CD4-positive, alpha-beta T cell treated with Interleukin-15 for 1 hour (primary cell): ENCODE results near the gene B4GALT2.

ENCODE experiments used
- DNase-seq: peaks from one replicate; pipeline ENCODE4 v3.0.0-alpha.2; 2020

The B4GALT2 gene

DNA sequence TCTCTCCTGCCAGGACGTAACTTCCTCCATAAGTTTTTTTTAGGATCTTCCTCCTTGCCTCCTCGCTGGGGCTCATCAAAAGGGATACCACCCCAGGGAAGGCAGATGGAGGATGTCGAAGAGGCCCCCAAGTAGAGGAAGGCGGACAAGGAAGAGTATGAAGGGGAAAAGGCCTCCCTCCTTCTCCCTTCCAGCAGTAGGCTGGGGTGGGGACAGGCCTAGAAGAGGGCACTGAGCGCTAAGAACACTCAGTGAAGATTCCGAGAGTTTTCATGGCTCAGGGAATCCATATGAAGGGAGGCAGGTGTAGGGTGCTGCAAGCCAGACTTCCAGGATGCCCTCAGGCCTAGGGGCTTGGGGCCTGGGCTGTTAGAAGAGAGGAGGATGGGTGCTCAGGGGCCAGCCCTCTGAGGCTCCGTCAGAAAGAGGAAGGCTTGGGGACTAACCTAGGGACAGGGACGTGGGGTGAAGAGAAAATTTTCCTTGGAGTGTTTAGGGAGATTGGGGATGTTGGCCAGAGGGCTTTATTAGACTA is 54.1 kb downstream of the B4GALT2 start:
- no peak for DNase-seq

DNA sequence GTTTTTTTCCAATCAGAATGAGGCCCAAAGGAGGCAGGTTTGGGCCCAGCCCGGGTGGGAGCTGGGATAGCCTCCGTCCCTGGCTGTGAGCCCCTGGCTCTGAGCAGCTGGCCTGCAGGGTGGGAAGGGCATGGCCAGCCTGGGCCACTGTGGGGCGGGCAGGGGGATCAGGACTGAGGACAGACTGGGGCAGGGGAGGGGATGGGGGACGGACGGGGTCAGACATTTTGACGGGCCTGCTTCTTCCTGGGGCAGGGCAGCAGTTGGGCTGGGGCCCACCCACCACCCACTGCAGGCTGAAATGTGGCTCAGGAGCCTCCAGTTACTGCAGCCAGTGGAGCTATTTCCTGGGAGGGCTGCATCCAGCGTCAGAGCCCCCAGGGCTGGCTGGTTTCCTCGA is 54.7 kb downstream of the B4GALT2 start:
- no peak for DNase-seq

DNA sequence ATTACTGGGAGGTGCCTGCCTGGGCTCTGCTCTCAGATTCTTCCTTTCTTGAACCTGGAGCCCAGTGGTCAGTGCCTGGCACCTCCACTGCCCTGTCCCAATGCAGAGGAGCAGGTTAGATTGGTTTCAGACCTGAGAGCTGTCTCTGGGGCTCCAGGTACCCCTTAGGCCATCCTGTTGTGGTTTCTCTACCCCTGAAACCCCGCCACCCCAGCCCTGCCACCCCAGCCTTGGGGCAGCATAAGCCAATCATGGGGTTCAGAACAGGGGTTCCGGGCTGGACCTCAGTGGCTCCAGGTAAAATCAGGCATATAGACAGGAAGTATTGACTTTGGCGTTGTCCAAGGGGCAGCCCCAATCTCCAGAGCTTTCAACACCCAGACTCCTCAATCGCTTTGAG is 55.4 kb downstream of the B4GALT2 start:
- DNase-seq = no peak

DNA sequence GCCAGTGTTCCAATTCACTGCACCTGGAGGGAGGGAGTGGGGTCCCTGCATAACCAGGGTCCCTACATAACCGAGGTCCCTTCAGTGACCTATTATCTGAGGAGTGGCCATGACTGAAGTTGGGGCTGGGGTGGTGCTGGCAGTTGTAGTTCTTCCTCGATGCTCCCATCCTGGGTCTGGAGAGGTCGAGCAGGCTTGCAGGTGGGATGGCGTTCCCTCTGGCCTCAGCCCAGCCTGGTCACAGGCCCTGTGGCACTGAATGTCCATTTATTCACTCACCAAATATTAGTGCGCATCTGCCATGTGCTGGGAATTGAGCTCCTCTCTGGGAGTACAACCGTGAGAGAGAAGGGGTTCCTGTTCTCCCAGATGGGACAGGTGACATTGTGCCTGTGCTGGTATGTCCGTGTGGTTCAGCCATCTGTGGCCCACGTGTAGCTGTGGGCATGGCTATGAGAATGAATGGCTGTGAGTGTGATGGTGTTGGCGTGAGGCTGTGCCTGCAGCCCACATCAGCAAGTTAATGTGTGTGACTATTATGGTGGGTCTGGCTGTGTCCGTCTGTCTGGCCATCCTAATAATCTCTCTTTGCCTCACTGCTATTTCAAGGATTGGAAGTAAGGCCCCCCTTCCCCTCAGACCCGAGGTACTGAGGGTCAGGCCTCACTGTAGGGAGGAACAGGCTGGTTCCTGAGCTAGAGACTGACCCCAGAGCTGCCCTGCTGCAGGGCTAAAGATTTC is 56.1 kb downstream of the B4GALT2 start:
- no peak for DNase-seq

DNA sequence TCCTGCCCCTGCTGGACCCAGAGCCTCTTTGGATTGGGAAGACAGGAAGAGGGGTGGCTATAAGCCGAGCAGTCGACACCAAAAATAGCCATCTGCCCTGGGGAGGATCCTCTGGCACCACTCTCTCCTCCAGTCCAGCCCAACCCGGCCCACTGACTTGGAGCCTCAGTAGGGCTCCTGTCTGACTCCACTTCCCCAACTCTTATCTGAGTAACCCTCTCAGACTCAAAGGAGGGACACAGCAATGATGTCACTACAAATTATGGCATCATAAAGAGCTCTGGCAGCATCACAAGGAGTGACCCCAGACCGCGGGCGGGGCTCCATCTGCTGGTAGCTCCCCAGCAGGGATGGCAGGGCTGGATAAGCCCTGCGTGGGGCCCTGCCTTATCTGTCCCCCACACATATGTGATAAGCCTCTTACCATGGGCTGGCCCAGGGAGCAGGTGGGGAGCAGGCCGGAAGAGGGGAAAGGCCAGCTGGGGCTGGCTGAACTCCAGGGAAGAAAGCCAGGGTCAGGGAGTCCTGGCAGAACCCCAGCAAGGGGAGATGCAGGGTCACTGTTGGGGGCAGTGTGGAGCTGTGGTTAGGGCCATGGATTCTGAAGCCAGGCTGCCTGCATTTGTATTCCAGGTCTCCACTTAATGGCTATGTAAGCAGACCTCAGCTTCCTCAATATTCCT is 56.9 kb downstream of the B4GALT2 start:
- DNase-seq = no peak

DNA sequence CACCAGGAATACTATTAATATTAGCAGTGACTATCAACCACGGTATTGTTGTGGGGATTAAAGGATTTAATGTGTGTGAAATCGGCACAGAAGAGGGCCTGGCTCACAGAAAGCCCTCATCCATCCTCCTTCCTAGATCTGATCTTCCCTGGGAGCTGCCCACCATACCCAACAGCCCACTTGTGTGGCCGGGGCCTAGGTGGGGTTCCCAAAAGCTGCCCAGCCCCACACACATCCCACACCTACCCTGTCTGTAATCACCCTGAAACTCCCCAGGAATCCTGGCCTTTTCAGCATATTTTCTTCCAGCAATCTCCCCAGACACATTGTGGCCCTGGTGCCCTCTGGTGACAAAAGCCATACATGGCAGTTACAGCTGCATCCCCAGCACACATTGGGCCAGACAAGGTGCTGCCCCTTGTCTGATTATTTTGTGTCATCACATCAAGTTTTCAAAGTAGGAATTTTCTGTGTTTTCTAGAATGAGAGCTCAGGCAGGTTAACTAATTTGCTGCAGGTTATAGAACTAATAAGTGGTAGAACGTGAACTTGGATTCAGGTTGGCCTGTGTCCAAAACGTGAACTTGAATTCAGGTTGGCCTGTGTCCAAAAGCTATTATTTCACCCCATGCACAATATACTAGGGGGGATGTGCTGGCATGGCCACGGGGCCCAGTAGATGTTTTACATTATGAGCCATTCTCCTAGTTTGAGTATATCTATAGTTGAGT is 57.6 kb downstream of the B4GALT2 start:
- peak; percentile 48 for DNase-seq

DNA sequence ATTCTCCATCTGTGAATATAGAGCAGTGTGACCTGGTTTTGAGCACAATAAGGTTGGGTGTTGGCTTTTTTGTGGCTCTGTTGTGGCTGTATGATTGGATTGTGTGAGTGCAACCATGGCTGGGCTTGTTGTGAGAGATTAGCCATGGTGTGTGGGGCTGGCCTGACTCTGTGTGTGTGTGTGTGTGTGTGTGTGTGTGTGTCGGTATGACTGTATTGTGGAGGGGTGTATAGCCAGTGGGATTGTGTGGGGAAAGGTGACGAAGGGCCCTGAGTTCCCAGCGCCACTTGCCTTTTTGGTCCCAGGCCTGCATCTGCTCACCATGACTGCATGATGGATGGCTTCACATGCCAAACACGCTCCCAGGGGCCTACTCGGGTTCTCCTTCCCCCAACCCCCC is 58.1 kb downstream of the B4GALT2 start:
- no peak for DNase-seq

DNA sequence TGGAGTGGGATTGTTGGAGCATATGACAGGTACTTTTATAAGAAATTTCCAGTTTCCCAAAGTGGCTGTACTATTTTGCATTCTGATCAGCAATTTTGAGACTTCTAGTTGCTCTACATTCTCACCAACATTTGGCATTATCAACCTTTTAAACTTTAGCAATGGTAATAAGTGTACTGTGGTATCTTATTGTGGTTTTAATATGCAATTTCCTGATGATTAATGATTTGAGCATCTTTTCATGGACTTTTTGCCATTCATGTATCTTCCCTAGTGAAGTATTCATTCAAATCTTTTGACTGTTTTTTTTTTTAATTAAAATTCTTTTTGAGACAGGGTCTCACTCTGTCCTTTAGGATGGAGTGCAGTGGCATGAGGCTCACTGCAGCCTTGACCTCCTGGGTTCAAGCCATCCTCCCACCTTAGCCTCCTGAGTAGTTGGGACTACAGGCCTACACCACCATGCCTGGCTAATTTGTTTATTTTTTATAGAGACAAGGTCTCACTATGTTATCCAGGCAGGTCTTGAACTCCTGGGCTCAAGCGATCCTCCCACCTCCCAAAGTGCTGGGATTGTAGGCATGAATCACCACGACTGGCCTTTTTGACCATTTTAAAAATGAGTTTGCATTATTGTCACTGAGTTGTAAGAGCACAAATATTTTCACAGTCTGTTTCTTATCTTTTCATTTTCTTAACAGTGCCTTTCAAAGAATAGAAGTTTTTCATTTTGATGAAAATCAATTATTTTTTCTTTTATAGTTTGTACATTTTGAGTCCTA is 60.1 kb downstream of the B4GALT2 start:
- DNase-seq = no peak

DNA sequence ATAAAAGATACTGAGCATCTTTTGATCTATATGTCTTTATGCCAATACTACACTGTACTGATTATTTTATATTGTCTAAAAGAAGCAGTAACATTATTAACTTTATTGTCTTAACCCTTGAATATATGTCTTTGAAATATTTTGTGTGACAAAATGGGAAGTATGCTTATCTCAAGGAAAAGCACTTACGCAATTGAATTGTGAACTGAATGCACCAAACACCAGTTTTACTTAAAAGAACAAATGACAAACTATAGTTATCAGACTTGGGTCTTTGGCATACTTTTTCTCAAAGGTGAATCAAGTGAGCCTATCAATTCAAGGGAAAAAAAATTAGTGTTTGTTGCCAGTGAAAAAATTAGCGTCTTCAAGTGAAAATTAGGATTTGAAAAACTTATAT is 61.4 kb downstream of the B4GALT2 start:
- no peak for DNase-seq
